NOMO-1 treated with DMSO at 0.1 percent for 48 hours (cell line): Measurements from ENCODE around the gene PRAMEF6.
"Not testable (repeated sequence)": the region's sequence is repeated elsewhere in the genome, so short reads cannot be mapped to it uniquely, and the experiment has no call there.

Experiments
- DNase-seq: peaks from one replicate; lab custom pipeline; 2025; ENCODE audit not compliant: unreplicated experiment; lab: John Stamatoyannopoulos, UW

The PRAMEF6 gene

GRCh38 chr1:12947480-12947879, at the start of gene PRAMEF6:
Gene PRAMEF6 (minus strand): TSS chr1:12947580. CDS start chr1:12942518, 5,062 bp downstream.
- not testable (repeated sequence) for DNase-seq

GRCh38 chr1:12924368-12924767, 23.0 kb downstream of the PRAMEF6 start:
- DNase-seq = not testable (repeated sequence)

- not testable (repeated sequence) for DNase-seq
Observed at GRCh38 chr1:12921749-12922148, 25.6 kb downstream of the PRAMEF6 start.

GRCh38 chr1:12916310-12916709, 31.1 kb downstream of the PRAMEF6 start, which contains the start of gene PRAMEF7:
Gene PRAMEF7 (plus strand): TSS chr1:12916610. CDS start chr1:12917693, 1,083 bp downstream.
- DNase-seq = not testable (repeated sequence)

- not testable (repeated sequence) for DNase-seq
Observed at GRCh38 chr1:12903793-12904572, 43.4 kb downstream of the PRAMEF6 start.

GRCh38 chr1:12899186-12899585, 48.2 kb downstream of the PRAMEF6 start:
- not testable (repeated sequence) for DNase-seq

GRCh38 chr1:12898170-12898569, 49.2 kb downstream of the PRAMEF6 start, which contains the start of gene PRAMEF10:
Gene PRAMEF10 (minus strand): TSS chr1:12898270. CDS start chr1:12895847, 2,423 bp downstream.
- not testable (repeated sequence) for DNase-seq
